Upper lobe of left lung (tissue), 6 donors: ENCODE measurements around the gene IGF2R. TPM values are rescaled to one million over a fixed set of nuclear protein-coding genes. Genes with fewer than 3 reads are reported as not detected.

ENCODE experiments used
- ATAC-seq, 2 donors: fragments of 200-7000 bp; cut with Tn5 transposase; one replicate each; pipeline ENCODE4 v1.9.1; 2022; ENCODE audit warnings: mild to moderate bottlenecking in 2 of 2, moderate library complexity in 2 of 2; ENCODE audit not compliant: low FRiP score in 2 of 2
- DNase-seq, 2 donors: peaks; one replicate each; pipeline ENCODE4 v3.0.0-alpha.2; 2019 to 2020
- H3K27ac ChIP-seq, 4 donors: fragments of 200-600 bp; sonication (generic); one replicate each; pipeline ENCODE4 v1.5.1; 2016 to 2019
- H3K27me3 ChIP-seq, 4 donors: fragments of 200-600 bp; sonication (generic); one replicate each; pipeline ENCODE4 v1.5.1; 2017 to 2019
- H3K36me3 ChIP-seq, 4 donors: fragments of 200-600 bp; sonication (generic); one replicate each; pipeline ENCODE4 v1.5.1; 2016 to 2019
- H3K4me1 ChIP-seq, 4 donors: fragments of 200-600 bp; sonication (generic); one replicate each; pipeline ENCODE4 v1.5.1; 2018 to 2019
- H3K4me3 ChIP-seq, 4 donors: fragments of 200-600 bp; sonication (generic); one replicate each; pipeline ENCODE4 v1.5.1; 2017 to 2019; ENCODE audit warnings: mild to moderate bottlenecking in 2 of 4, moderate library complexity in 1 of 4
- H3K9me3 ChIP-seq, 4 donors: fragments of 200-600 bp; sonication (generic); one replicate each; pipeline ENCODE4 v1.5.1; 2018 to 2019
- EP300 ChIP-seq, 4 donors: sonication (generic); formaldehyde crosslinking; IDR thresholded peaks; one replicate each; pipeline ENCODE4 v1.5.1; 2017; ENCODE audit warnings: antibody characterized with exemption in 4 of 4, control low read depth in 2 of 4
- POLR2A ChIP-seq, 4 donors: fragments of 450-650 bp; IDR thresholded peaks; one replicate each; pipeline ENCODE4 v1.5.1; 2016 to 2017; ENCODE audit warnings: antibody characterized with exemption in 4 of 4, mild to moderate bottlenecking in 2 of 4
- POLR2AphosphoS5 ChIP-seq, 2 donors: sonication (generic); formaldehyde crosslinking; IDR thresholded peaks; one replicate each; pipeline ENCODE4 v1.5.1; 2017; ENCODE audit warnings: antibody characterized with exemption in 2 of 2
- WGBS, 2 donors: methylation state at CpG; one replicate each; pipeline ENCODE4 v1.1.5; 2017 to 2018; 5-methylcytosine and 5-hydroxymethylcytosine counted together
- total RNA-seq, 6 donors: library from RNA; depleted of rRNA in 4 of 6; stranded (reverse); fragments of >200 nt in 4 of 6; gene quantifications; one replicate each; pipeline versions ENCODE4 v1.1.0 to v1.2.1, GENCODE V29; 2016 to 2021
- TF ChIP-seq, protein P1 (sequence below), 6 experiments: fragments of 450-650 bp in 4 of 6; fragments of 200-600 bp in 2 of 6; sonication (generic) in 2 of 6; IDR thresholded peaks; one replicate each; pipeline ENCODE4 v1.5.1; 2016 to 2019; ENCODE audit warnings: antibody characterized with exemption in 6 of 6
- donor health status: DM: no; HTN: no; CAD: no; lungs with moderate emphysema.
- donor health status: DM: no; HTN: yes; CAD: no; lungs with severe emphysema.

Gene IGF2R
- total RNA-seq, 6 donors from 2014 or later = 103 to 150 (median 128) TPM

DNA sequence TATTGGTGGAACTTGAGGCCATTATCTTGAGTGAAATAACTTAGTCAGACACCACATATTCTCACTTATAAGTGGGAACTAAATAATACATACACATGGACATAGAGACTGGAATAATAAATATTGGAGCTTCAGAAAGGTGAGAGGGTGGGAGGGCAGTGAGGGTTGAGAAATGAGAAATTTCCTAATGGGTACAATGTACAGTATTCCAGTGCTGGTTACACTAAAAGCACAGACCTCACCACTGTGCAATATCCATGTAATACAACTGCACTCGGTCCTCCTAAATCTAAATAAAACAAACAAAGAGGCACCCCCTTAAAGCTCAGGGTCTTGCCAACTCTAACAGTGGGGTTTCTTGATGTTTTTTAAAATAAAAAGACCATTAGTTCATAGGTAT lies 53.2 kb downstream of the IGF2R start:
- H3K36me3 ChIP-seq = peaks cover 9 to 31% (median 20%) of the 10 kb centered on the region in 4 donors
- H3K4me3 ChIP-seq = no peak overlapping the region
- H3K27ac ChIP-seq = peak overlapping the region in 1 of 4 donors; percentile 10
- ATAC-seq = no peak
- WGBS, 2 donors = 86 to 88% methylated on average over 1 of the region's 1 CpG
- H3K27me3 ChIP-seq = no peaks in the 10 kb centered on the region
- H3K4me1 ChIP-seq = peaks cover 0 to 6% (median 5%) of the 10 kb centered on the region in 4 donors
- no peaks in the 10 kb centered on the region for H3K9me3 ChIP-seq
- TF ChIP-seq, protein P1, sequence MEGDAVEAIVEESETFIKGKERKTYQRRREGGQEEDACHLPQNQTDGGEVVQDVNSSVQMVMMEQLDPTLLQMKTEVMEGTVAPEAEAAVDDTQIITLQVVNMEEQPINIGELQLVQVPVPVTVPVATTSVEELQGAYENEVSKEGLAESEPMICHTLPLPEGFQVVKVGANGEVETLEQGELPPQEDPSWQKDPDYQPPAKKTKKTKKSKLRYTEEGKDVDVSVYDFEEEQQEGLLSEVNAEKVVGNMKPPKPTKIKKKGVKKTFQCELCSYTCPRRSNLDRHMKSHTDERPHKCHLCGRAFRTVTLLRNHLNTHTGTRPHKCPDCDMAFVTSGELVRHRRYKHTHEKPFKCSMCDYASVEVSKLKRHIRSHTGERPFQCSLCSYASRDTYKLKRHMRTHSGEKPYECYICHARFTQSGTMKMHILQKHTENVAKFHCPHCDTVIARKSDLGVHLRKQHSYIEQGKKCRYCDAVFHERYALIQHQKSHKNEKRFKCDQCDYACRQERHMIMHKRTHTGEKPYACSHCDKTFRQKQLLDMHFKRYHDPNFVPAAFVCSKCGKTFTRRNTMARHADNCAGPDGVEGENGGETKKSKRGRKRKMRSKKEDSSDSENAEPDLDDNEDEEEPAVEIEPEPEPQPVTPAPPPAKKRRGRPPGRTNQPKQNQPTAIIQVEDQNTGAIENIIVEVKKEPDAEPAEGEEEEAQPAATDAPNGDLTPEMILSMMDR (IDR thresholded peaks at IDR 0.05) = no peak
- TF ChIP-seq EP300 (IDR thresholded peaks at IDR 0.05) (no peak), POLR2A (IDR thresholded peaks at IDR 0.05) (no peak), POLR2AphosphoS5 (IDR thresholded peaks at IDR 0.05) (no peak)
- DNase-seq = no peak

DNA sequence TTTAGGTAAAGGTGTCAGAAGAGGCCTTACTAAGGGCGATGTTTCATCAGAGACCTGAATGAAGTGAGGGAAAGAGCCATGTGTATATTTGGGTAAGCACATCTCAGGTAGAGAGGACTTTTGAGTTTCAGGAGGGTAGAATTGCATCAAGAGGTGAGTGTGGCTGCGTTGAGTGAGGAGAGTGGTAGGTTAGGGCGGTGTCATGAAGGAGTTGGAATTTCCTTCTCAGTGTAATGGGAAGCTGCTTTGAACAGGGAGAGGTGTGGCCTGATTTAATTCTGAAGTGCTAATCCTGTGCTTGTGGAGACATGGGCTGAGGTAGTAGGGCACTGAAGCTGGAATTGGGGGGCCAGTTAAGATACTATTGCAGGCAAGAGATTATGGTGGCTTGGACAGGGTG lies 53.9 kb downstream of the IGF2R start:
- H3K4me3 ChIP-seq = no peak overlapping the region
- H3K36me3 ChIP-seq = peaks cover 9 to 38% (median 27%) of the 10 kb centered on the region in 4 donors
- 55 to 94% methylated on average over 3 of the region's 3 CpGs for WGBS, 2 donors
- H3K27ac ChIP-seq = peak overlapping the region in 1 of 4 donors; percentile 10
- TF ChIP-seq, protein P1 (IDR thresholded peaks at IDR 0.05) = no peak
- peak in 1 of 2 donors; percentile 10 for TF ChIP-seq POLR2AphosphoS5 (IDR thresholded peaks at IDR 0.05)
- H3K9me3 ChIP-seq = no peaks in the 10 kb centered on the region
- H3K4me1 ChIP-seq = peaks cover 0 to 6% (median 5%) of the 10 kb centered on the region in 4 donors
- ATAC-seq = peak; percentile 35 to 84
- H3K27me3 ChIP-seq = no peaks in the 10 kb centered on the region
- DNase-seq = no peak

DNA sequence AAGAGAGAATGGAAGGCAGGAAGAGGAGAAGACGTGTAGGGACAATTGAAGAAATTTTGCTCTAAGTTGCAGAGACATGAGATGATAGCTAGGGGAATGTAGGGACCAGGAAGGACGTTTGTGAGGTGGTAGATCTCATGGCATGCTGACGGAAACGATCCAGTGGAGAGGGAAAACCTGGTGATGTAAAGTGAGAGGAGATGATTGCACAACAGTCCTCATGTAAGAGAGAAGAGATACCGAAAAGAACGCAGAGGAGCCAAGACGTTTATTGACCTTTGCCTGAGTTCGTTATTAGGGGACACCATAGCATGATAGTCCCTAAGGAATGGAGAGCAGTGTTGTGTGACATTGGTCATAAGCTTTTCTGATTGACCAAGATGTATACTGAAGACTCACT lies 55.3 kb downstream of the IGF2R start:
- Histone ChIP-seq H3K36me3 (peaks cover 9 to 49% (median 34%) of the 10 kb centered on the region in 4 donors), H3K27me3 (no peaks in the 10 kb centered on the region), H3K9me3 (no peaks in the 10 kb centered on the region), H3K4me1 (peaks cover under 1 to 6% (median 5%) of the 10 kb centered on the region in 4 donors), H3K27ac (no peak overlapping the region), H3K4me3 (no peak overlapping the region)
- ATAC-seq (no peak), DNase-seq (no peak)
- TF ChIP-seq POLR2AphosphoS5 (IDR thresholded peaks at IDR 0.05) (no peak), EP300 (IDR thresholded peaks at IDR 0.05) (no peak), POLR2A (IDR thresholded peaks at IDR 0.05) (no peak)
- TF ChIP-seq, protein P1 (IDR thresholded peaks at IDR 0.05) = no peak
- WGBS, 2 donors = 80 to 92% methylated on average over 8 of the region's 8 CpGs

DNA sequence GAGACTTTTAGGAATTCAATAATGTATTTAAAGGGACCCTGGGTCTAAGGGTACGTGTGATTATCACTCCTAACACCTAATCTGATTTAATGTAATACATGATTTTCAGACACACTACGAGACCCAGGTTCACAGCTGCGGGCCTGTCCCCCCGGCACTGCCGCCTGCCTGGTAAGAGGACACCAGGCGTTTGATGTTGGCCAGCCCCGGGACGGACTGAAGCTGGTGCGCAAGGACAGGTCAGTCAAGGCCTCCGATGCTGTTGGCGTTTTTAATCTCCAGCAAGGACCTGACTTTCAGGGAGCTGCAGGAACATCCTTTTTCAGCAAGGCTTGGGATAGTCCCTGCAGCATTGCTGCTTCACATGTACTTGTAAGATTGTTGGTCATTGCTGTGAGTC lies 58.2 kb downstream of the IGF2R start:
- H3K4me3 ChIP-seq = no peak overlapping the region
- WGBS, 2 donors = 91 to 97% methylated on average over 4 to 11 of the region's 11 CpGs
- H3K27ac ChIP-seq = no peak overlapping the region
- peaks cover 9 to 66% (median 46%) of the 10 kb centered on the region in 4 donors for H3K36me3 ChIP-seq
- DNase-seq (no peak), ATAC-seq (no peak)
- no peaks in the 10 kb centered on the region for H3K9me3 ChIP-seq
- H3K4me1 ChIP-seq = peaks cover 8 to 18% (median 12%) of the 10 kb centered on the region in 4 donors
- H3K27me3 ChIP-seq = no peaks in the 10 kb centered on the region
- TF ChIP-seq, protein P1 (IDR thresholded peaks at IDR 0.05) = no peak
- no peak for TF ChIP-seq EP300 (IDR thresholded peaks at IDR 0.05)
- TF ChIP-seq POLR2A (IDR thresholded peaks at IDR 0.05) = no peak
- no peak for TF ChIP-seq POLR2AphosphoS5 (IDR thresholded peaks at IDR 0.05)

DNA sequence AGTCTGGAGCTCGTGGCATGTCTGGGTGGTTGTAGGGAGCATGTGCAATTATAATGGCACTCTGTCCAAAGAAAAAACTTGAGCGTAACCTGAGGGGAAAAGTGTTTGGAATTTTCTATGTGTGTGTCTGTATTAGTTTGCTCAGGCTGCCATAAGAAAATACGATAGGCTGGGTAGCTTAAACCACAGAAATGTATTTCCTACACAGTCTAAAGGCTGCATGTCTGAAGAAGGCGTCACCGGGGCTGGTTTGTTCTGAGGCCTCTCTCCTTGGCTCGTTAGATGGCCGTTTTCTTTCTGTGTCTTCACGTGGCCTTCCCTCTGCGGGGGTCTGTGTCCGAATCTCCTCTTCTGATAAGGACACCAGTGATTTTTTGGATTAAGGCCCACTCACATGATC lies 59.0 kb downstream of the IGF2R start:
- ATAC-seq = no peak

More for the DNA sequence above, 59.0 kb downstream of the IGF2R start:
- H3K27ac ChIP-seq = no peak overlapping the region
- H3K4me3 ChIP-seq = no peak overlapping the region
- 93 to 96% methylated on average over 10 of the region's 10 CpGs for WGBS, 2 donors
- no peaks in the 10 kb centered on the region for H3K9me3 ChIP-seq
- no peak for DNase-seq
- TF ChIP-seq POLR2A (IDR thresholded peaks at IDR 0.05) (no peak), EP300 (IDR thresholded peaks at IDR 0.05) (no peak), POLR2AphosphoS5 (IDR thresholded peaks at IDR 0.05) (no peak)
- TF ChIP-seq, protein P1 (IDR thresholded peaks at IDR 0.05) = no peak
- H3K4me1 ChIP-seq = peaks cover 7 to 18% (median 9%) of the 10 kb centered on the region in 4 donors
- peaks cover 13 to 75% (median 53%) of the 10 kb centered on the region in 4 donors for H3K36me3 ChIP-seq
- no peaks in the 10 kb centered on the region for H3K27me3 ChIP-seq
